Activated CD8-positive, alpha-beta memory T cell treated with anti-CD3 and anti-CD28 coated beads for 1 hour (primary cell): ENCODE measurements around the gene RALGPS1.

Experiments used
- DNase-seq, 2 donors: peaks; one replicate each; pipeline ENCODE4 v3.0.0-alpha.2; 2020; ENCODE audit warnings: low read depth in 1 of 2; ENCODE audit errors: extremely low read depth in 1 of 2

The RALGPS1 gene

DNA sequence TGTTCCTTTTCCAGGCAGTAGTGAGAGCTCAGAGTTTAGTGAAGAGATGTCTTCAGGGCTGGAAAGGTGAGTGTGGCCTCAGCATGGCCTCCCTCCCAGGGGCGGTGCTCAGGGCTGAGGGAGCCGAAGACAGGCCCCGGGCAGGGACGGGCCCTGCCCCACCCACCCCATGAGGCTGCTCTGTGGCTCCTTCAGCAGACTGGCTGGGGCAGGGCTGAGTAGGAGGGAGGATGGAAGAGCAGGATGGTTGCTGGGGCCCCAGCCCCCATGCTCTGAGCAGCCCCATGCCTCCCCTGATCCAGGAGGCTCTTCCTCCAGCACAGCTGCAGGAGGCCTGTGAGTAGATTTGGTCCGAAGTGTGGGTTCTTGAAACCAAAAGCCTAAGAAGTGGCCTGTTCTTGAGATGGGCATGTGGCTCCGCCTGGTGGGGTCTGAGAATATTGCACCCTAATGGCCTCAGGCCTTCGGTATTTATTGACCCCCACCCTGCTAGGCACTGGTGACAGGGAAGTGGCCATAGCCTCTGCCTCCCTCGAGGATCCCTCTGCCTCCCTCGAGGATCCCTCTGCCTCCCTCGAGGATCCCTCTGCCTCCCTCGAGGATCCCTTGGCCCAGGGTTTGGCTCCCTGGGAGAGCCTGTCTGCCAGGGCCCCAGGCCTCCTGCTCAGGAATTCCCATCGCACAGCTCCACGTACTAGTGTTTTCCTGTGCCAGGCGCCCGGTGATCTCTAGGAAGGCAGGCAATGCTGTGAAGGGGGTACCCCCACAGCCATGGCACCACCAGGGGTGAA is 284.6 kb downstream of the RALGPS1 start:
- peak; percentile 51 to 58 for DNase-seq

DNA sequence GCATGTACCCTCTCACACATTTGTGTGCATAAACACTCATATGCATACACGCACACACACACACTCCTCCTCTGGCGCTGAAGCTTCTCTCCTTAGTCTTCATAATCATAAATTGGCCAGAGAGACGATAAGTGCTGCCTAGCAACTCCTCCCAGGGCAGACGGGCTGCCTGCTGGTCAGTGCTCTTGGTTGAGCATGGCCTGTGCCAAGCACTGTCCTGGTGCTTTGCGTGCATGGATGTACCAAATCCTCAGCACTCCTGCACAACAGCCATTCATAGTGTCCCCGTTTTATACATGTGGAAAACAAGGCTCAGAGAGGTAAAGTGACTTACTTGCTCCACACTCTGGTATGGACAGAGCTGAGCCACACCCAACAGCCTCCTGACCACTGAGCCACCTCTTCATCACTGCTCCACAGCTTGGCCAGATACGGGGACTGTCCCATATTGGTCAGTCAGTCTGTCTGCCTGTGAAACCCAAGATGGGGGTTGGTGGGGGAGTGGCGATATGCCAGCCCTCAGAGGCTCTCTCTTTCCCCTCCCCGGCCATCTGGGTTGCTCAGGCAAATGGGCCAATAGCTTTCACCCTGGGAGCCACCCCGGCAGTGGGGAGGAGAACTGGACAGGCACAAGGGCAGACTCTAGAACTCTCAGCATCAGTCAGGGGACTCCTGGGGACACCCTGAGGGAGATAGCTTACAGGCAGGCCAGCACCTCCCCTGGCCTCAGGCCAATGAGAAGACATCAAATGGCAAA is 285.7 kb downstream of the RALGPS1 start:
- no peak for DNase-seq

DNA sequence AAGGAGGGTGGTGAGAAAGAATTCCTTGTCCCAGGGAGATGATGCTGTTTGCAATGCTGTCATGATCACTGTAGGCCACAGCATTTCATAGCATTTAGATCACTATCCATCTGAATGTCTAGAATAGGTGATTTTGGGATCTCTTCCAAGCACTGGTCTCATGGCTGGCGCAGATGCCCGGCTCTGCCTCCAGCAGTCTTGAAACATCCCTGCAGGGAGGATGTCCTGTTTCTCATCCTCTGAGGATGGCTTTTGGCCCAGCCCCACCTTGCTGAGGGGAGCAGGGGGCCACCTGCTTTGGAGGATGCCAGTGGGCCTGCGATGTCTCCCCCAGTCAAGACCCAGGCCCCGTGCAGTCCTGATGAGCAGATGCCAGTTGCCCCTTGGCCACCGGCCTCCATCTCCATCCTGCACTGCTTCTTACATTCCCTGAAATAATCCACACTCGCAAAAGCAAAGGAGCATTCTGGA is 286.5 kb downstream of the RALGPS1 start:
- no peak for DNase-seq

DNA sequence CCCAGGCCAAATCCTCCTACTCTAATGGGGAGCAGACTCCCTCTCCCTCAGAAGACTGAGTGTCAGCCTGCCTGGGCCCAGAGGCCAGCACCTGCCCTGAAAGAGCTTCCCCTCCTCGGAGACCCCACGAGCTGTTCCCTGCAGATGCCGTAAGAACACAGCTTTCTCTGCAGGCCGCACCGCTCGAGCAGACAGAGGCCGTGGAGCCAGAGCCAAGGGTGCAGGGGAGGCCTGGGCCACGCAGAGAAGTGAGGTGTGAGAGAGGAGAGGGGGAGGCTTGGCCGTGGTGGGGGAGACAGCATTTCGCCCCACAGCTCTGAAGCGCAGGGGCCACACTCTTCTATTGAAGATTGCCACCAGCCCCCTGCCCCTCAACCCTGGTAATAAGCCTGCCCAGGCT is 287.1 kb downstream of the RALGPS1 start:
- DNase-seq: no peak

DNA sequence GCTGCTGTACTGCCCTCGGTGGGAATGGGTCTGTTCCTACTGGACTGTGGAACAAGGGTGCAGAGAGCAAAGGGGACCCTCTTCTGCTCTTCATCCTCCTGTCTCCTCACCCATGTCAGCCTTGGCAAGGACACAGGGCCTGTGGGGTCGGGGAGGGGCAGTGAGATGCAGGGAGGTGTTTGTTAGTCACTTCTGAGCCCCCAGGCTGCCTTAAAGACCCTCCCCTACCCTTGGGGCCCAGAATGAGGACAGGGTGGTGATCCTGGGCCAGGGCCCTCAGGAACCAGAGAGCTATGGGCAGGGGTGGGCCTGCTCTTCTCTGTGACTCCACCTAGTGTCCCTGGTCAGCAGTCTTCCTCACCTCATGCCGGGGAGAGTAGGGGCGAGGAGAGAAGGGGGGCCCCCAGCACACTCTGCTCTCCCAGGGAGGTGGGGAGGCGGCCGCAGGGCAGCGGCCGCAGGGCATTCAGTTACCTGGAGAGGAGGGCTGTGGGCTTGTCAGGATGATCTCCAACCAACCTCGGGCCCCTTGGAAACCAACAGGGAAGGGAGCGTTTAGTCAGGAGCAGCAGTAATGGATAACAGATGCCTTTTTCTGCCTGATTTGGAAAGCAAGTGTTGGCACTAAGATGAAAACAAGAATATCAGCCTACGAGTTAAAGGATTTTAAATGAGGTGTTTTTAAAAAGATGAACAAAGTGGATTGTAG is 288.0 kb downstream of the RALGPS1 start:
- DNase-seq: no peak

DNA sequence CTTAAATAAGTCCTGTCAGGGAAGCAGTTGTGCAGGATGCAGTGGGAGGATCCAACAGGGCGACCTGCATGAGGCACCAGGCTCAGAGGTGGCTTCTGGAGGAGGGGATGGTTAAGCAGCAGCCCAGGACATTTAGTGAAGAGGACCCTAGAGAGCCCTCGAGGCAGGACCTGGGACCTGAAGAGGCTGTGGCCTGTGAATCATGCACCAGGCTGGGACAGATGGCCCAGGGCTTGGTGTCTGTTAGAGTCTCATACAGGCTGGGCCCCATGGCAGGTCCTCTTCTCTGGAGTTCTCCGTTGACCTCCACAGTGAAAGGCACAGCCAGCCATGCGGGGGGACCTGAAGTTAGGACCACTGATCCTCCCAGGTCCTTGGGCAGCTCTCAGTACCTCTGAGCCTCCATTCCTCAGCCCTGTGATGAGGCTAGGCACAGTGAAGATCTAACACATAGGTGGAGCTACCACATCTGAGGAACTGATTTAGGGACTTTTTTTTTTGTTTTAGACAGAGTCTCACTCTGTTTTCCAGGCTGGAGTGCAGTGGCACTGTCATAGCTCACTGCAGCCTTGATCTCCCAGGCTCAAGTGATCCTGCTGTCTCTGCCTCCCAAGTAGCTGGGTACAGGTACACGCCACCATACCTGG is 289.2 kb downstream of the RALGPS1 start:
- no peak for DNase-seq

DNA sequence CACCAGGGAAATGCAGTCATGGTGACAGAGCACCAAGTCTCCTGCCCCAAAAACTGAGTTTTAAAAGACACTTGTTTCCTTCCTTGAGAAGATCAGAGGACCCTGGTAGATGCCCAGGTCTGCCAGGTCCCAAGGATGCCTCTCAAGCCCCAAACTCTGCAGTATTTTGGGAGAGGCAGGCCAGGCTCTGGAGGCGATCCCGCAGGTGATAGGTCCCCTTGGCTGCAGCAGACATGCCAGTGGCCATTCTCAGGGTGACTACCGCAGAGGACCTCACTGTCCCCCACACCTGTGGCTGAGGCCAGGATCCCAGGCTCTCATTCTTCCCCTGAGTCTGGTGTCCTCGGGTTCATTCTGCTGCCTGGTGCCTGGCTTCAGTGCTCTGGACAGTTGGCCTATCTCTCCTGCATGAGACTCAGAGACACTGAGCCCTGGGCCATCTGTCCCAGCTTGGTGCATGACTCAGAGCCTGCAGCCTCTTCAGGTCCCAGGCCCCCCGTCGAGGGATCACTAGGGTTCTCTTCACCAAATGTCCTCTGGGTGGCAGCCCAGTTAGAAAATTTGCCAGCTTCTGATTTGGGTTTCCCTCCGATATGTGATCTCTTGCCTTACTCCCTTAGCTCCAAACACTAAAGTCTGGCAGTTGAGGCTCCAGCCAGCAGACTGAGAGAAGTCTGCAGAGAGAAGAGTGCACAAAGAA is 290.3 kb downstream of the RALGPS1 start:
- no peak for DNase-seq

DNA sequence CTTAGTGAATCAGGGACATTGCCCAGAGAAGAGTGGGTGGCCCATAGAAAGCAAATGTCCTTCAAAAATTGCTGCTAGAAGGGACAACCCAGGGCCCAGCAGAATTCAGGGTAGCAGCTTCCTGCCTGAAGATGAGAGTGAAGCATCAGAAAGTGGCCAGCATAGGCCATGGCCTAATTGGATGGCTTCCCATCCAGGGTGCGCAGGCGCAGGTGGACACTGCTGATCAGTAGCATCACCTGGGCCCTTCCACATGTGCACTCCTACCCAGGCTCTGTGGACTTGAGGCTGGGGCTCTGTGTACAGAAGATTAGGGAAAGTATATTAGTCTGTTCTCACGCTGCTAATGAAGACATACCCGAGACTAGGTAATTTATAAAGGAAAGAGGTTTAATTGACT is 291.4 kb downstream of the RALGPS1 start:
- no peak for DNase-seq

DNA sequence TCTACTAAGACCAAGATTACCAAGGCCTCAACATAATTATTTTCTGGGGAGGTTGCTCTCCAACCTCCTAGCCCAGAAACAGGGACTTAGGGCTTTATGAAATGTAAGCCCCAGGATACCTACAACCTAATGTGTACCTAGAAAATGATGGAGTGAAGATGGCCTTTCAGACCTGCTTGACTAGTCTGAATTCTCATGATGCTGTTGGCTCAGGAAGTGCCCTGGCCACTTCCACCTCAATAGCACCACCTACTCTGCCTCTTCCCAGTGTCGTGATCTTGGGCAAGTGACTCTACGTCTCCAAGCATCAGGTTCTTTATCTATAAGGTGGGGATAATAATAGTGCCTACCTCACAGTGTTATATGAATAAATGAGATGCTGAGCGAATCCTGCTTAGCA is 292.1 kb downstream of the RALGPS1 start:
- no peak for DNase-seq

DNA sequence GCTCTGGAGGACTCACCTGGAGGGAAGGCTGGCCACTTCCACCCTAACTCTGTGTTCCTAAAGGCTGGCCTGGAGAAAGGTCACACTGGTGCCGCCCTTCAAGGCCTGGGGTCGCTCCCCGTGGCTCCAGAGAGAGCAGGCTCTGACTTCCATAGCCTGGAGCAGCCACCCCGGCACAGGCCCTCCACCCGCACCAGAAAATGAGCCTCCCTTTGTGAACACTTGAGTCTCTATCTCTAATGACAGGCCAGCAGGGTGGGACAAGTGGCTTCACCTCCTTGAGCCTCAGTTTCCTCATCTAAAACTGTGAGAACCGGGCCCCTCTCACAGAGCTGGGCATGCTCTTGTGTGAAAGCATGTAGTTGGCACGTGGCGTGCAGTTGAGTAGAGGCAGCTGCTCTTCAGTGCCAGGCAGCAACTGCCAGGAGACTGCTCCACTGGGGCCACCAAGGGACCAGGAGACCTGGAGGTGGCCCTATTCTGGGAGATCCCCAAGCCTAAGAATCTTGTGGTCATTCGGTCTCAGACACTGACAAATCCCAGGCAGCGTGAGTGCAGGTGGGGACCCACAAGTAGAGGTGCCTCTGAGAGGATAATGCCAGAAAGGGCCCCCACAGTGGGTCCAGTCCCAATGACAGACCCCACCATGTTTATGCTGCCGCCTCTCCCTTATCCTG is 293.3 kb downstream of the RALGPS1 start:
- DNase-seq: no peak

DNA sequence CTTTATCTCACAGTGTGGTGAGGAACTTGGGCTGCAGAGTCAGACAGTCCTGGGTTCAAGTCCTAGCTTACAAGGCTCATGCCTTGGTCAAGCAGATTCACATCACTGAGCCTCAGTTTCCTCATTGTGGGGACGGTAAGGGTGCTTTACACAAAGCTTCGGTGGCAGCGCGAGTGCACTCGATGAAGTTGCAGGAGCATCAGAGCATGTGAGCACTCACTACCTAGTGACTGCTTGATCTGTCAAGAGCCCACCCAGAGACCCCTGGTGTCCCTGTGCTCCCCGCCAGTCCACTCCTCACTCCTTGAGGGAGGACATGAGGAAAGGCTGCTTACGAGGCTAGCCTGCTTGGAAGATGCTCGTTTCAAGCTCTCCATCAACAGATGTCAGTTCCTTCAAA is 293.8 kb downstream of the RALGPS1 start:
- no peak for DNase-seq

DNA sequence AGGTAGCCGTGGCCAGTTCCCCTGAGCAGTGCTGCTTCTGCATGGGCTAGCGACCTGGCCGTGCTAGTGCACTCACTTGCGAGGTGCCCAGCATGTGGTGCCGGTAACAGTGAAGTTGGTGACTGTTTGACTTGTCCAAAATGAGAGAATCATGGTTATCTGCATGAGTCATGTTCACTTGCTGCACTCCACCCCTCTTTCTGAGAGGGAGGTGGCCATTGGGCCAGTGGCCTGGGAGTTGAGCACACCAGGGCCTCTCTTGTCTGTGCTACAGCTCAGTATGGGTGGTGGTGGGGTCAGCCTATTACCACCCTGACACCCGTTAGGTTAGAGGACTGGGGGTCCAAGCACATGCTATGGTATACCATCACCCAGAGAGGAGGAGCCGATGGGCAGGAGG is 294.6 kb downstream of the RALGPS1 start:
- DNase-seq: no peak

DNA sequence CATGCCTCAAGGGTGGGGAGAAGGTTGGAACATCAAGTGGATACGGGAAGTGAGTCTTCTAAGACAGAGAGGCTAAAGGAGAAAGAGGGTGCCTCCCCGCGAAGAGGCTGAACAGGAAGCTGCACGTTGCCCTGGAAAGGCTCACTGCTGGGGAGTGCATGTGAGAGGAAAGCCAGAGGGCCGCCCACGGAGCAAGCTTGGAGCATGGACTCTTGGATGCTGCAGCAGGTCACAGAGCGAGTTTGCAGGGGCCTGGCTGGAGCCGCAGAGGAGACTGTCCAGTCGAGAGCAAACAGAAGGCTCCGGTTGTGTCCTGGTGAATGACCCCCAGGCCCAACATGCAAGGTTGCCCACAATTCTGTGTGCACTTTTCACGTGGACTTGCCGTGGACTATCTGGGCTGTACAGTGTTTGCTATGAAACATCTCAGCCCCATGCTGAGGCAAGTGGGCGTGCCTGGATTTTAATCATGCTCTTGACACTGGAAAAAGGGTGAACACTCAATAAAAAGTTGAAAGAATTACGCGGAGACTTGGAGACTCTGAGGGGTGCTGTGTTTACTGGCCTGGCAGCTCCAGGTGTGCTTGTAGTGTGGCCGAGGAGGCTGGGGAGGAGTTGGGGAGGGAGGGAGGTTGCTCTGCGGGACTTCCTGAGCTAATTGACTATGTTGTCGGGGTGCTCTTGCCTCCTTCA is 295.5 kb downstream of the RALGPS1 start:
- no peak for DNase-seq

DNA sequence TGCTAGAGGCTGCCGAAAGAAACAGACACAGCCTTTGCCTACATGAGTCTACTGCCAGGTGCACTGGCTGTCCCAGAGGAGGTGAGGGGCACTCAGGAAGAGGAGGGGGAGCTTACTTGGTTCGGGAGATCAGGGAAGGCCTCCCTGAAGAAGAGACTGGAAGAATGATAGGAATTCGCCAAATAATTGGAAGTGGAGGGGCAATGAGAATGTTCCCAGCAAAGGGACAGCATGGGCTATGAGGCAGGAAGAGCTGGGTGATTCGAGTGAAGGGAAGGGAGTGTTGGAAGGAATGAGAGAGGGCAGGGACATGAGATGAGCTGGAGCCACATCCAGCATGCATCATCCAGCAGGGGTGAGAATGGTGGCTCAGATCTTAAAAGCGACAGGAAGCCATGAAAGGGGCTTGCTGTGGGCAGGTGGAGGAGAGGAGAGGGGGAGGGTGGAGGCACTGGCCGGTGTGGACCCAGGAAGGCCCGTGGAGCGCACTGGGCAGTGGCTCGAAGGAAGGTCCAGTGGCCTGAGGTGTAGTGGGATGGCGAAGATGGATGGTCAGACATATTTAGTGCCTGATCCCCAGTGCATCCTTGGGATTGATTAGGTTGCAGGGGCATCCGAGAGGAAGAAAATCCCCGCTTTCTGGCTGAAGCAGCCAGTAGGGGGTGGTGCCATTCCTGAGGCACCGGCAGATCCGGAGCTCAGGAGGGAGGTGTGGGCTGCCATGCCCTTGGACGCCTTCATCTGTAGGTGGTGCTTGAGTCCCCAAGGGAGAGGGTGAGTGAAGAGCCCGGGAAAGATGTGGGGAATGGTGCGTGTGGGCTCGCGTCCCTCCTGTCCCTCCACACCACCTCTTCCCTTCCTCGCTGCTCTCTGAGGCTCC is 296.5 kb downstream of the RALGPS1 start:
- no peak for DNase-seq

DNA sequence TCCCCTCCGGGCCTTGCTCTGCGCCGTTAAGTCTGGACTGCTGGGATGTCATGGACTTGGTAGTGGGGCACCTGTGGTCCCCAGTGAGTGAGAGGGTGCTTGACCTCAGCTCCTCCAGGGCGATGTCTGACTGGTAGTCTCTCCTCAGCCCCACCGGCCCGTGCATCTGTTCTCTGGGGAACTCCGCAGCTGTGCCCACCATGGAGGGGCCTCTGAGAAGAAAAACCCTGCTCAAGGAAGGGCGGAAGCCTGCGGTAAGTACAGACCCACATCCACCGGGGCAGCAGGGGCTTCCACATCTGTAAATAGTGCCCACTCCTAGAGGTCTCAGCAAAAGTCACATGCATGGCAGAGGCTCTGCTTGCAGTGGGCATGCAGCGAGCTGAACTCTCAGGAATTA is 297.4 kb downstream of the RALGPS1 start:
- no peak for DNase-seq

DNA sequence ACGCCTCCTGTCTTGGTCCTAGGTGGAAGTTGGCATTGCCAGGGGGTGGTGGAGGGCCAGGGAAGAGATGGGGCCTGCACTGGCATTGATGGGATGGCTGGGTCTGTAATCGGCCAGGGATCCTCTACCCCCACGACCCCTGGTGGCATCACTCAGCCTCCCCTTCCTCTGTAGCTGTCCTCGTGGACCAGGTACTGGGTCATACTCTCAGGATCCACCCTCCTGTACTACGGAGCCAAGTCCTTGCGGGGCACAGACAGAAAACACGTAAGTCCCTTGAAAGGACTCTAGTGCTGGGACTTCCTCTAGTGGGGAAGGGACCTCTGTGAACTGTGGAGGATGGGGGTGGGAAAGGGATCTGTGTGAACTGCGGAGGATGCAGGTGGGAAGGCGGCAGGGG is 297.9 kb downstream of the RALGPS1 start:
- DNase-seq: no peak

DNA sequence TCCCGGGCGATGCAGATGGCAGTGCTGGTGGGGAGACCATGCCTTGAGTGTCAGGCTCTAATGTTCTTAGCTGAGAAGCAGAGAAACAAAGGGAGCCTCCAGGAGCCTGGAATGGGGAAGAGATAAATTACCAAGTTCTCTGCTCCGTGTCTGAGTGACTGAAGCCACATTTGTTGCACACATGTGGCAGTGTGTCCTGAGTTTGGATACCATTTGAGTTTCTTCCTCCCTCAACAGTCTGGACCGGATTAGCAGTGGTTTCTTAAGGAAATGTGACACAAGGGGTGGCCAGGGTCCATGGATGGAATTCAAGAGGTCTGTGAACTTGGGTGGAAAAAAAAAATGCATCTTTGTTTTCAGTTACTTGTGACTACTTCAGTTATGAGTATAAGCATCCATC is 299.3 kb downstream of the RALGPS1 start:
- no peak for DNase-seq
